ENCODE measurements around the gene KRTAP4-7. TPM values are rescaled to one million over a fixed set of nuclear protein-coding genes. Genes with fewer than 3 reads are reported as not detected.
"Not testable (repeated sequence)": the region's sequence is repeated elsewhere in the genome, so short reads cannot be mapped to it uniquely, and the experiment has no call there.

Gene KRTAP4-7
- total RNA-seq, 2 experiments from 2014 or later, result not detected

GRCh38 chr17:41116297-41116696 lies 32.3 kb downstream of the KRTAP4-7 start:
- Mint-ChIP-seq H3K4me3 (no peak overlapping the region), H3K27ac (no peak overlapping the region), H3K4me1 (ENCODE audit: low read depth) (peaks cover 13% of the 10 kb centered on the region), H3K9me3 (peaks cover 2% of the 10 kb centered on the region), H3K36me3 (ENCODE audit: low read depth) (no peaks in the 10 kb centered on the region), H3K27me3 (no peaks in the 10 kb centered on the region)
- no peak for TF ChIP-seq CTCF (IDR thresholded peaks at IDR 0.05)
- intact Hi-C loops (cut with micrococcal nuclease), result no loop called here
- DNase-seq (no peak), ATAC-seq (no peak)
- CTCF ChIA-PET, result no interaction called here
- POLR2A ChIA-PET, result no interaction called here

GRCh38 chr17:41117846-41118386 lies 34.0 kb downstream of the KRTAP4-7 start, which contains the start of gene KRTAP4-11:
Gene KRTAP4-11 (minus strand): TSS chr17:41118373. CDS start chr17:41118315, 58 bp downstream.
- H3K4me3 Mint-ChIP-seq; H3K9me3 Mint-ChIP-seq; intact Hi-C loops (cut with micrococcal nuclease); CTCF ChIA-PET; H3K27ac Mint-ChIP-seq; ATAC-seq; POLR2A ChIA-PET; H3K27me3 Mint-ChIP-seq; H3K36me3 Mint-ChIP-seq (ENCODE audit: low read depth); DNase-seq: not testable (repeated sequence)
- peaks cover 19% of the 10 kb centered on the region for H3K4me1 Mint-ChIP-seq (ENCODE audit: low read depth)

- intact Hi-C loops (cut with micrococcal nuclease), result no loop called here
- Mint-ChIP-seq H3K27me3 (no peaks in the 10 kb centered on the region), H3K4me3 (no peak overlapping the region), H3K9me3 (peaks cover 3% of the 10 kb centered on the region), H3K27ac (no peak overlapping the region), H3K4me1 (ENCODE audit: low read depth) (peaks cover 24% of the 10 kb centered on the region), H3K36me3 (ENCODE audit: low read depth) (no peaks in the 10 kb centered on the region)
- ATAC-seq (no peak), DNase-seq (no peak)
- POLR2A ChIA-PET, result no interaction called here
- no peak for TF ChIP-seq CTCF (IDR thresholded peaks at IDR 0.05)
- CTCF ChIA-PET, result no interaction called here
Measured at GRCh38 chr17:41118721-41119120, 34.8 kb downstream of the KRTAP4-7 start.

GRCh38 chr17:41119696-41120690 lies 36.0 kb downstream of the KRTAP4-7 start:
- intact Hi-C loops (cut with micrococcal nuclease); ATAC-seq; H3K36me3 Mint-ChIP-seq (ENCODE audit: low read depth); DNase-seq; CTCF ChIA-PET; POLR2A ChIA-PET; H3K27me3 Mint-ChIP-seq; H3K9me3 Mint-ChIP-seq: not testable (repeated sequence)
- H3K27ac Mint-ChIP-seq, result peak overlapping the region; percentile 70
- H3K4me1 Mint-ChIP-seq (ENCODE audit: low read depth), result peaks cover 36% of the 10 kb centered on the region
- peak overlapping the region; percentile 27 for H3K4me3 Mint-ChIP-seq

- Mint-ChIP-seq H3K27me3 (no peaks in the 10 kb centered on the region), H3K36me3 (ENCODE audit: low read depth) (no peaks in the 10 kb centered on the region), H3K4me3 (no peak overlapping the region), H3K9me3 (peaks cover 8% of the 10 kb centered on the region), H3K4me1 (ENCODE audit: low read depth) (peaks cover 51% of the 10 kb centered on the region), H3K27ac (no peak overlapping the region)
- intact Hi-C loops (cut with micrococcal nuclease), result no loop called here
- ATAC-seq (no peak), DNase-seq (no peak)
- ChIA-PET CTCF (no interaction called here), POLR2A (no interaction called here)
- no peak for TF ChIP-seq CTCF (IDR thresholded peaks at IDR 0.05)
Measured at GRCh38 chr17:41121742-41122141, 37.8 kb downstream of the KRTAP4-7 start.

GRCh38 chr17:41123292-41123990 lies 39.5 kb downstream of the KRTAP4-7 start:
- peak; percentile 42 for ATAC-seq
- peaks cover 51% of the 10 kb centered on the region for H3K4me1 Mint-ChIP-seq (ENCODE audit: low read depth)
- intact Hi-C loops (cut with micrococcal nuclease); POLR2A ChIA-PET; H3K36me3 Mint-ChIP-seq (ENCODE audit: low read depth); H3K27me3 Mint-ChIP-seq; H3K4me3 Mint-ChIP-seq; CTCF ChIA-PET; H3K27ac Mint-ChIP-seq; DNase-seq; H3K9me3 Mint-ChIP-seq: not testable (repeated sequence)

- H3K4me3 Mint-ChIP-seq; H3K27me3 Mint-ChIP-seq; POLR2A ChIA-PET; ATAC-seq; DNase-seq; H3K9me3 Mint-ChIP-seq; CTCF ChIA-PET; H3K27ac Mint-ChIP-seq; intact Hi-C loops (cut with micrococcal nuclease); H3K36me3 Mint-ChIP-seq (ENCODE audit: low read depth): not testable (repeated sequence)
- H3K4me1 Mint-ChIP-seq (ENCODE audit: low read depth), result peaks cover 51% of the 10 kb centered on the region
Measured at GRCh38 chr17:41123991-41124371, 40.0 kb downstream of the KRTAP4-7 start, which contains the start of gene KRTAP4-12. Gene KRTAP4-12 (minus strand): TSS chr17:41124182. CDS start chr17:41124122, 60 bp downstream.

Data from activated CD8-positive, alpha-beta T cell treated with anti-CD3 and anti-CD28 coated beads for 36 hours (primary cell).